OCI-LY1 (cell line): ENCODE results near the gene LTF.

Experiments used
- CTCF ChIP-seq: fragments of 200-600 bp; sonication (generic), shearing (Covaris generic); IDR thresholded peaks from 2 replicates; pipeline ENCODE4 v1.5.1; 2017; ENCODE audit warnings: mild to moderate bottlenecking, antibody characterized with exemption, low read length, moderate library complexity, mixed read lengths
- EZH2 ChIP-seq: fragments of 200-600 bp; sonication (generic), shearing (Covaris generic); IDR thresholded peaks from 2 replicates; pipeline ENCODE4 v1.8.0; 2017; ENCODE audit warnings: borderline replicate concordance, mixed run types, mild to moderate bottlenecking, antibody characterized with exemption, low read length, moderate library complexity, mixed read lengths

GRCh38 chr3:46496746-46497555 lies 32.2 kb upstream of the LTF start:
- TF ChIP-seq CTCF, result peak; percentile 43; the same call in 1 of the 2 replicates
- TF ChIP-seq EZH2, result no peak
